Measurements from ENCODE around the gene RAB7B.
"Not testable (repeated sequence)": the region's sequence is repeated elsewhere in the genome, so short reads cannot be mapped to it uniquely, and the experiment has no call there.

The RAB7B gene

GRCh38 chr1:206002871-206003801, at the start of gene RAB7B:
Gene RAB7B (minus strand): TSS chr1:206003395. CDS start chr1:205994135, 9,260 bp downstream.
- no peak for DNase-seq

GRCh38 chr1:206052231-206052865, 49.2 kb upstream of the RAB7B start:
- DNase-seq = not testable (repeated sequence)

GRCh38 chr1:206050655-206051235, 47.5 kb upstream of the RAB7B start:
- DNase-seq = peak; percentile 5

- no peak for DNase-seq
Observed at GRCh38 chr1:206049919-206050600, 46.9 kb upstream of the RAB7B start.

- no peak for DNase-seq
Observed at GRCh38 chr1:206049293-206049692, 46.1 kb upstream of the RAB7B start.

GRCh38 chr1:206048582-206048981, 45.4 kb upstream of the RAB7B start:
- no peak for DNase-seq

- no peak for DNase-seq
Observed at GRCh38 chr1:206047271-206047670, 44.1 kb upstream of the RAB7B start.

GRCh38 chr1:206041640-206042039, 38.4 kb upstream of the RAB7B start:
- DNase-seq = peak; percentile 63

GRCh38 chr1:206040328-206040727, 37.1 kb upstream of the RAB7B start:
- DNase-seq = no peak

- no peak for DNase-seq
Observed at GRCh38 chr1:206039046-206039973, 36.1 kb upstream of the RAB7B start.

GRCh38 chr1:206037581-206037980, 34.4 kb upstream of the RAB7B start:
- no peak for DNase-seq

- no peak for DNase-seq
Observed at GRCh38 chr1:206036663-206037455, 33.7 kb upstream of the RAB7B start.

GRCh38 chr1:206035027-206035426, 31.8 kb upstream of the RAB7B start:
- no peak for DNase-seq

- no peak for DNase-seq
Observed at GRCh38 chr1:206032380-206033140, 29.4 kb upstream of the RAB7B start.

GRCh38 chr1:206030714-206031113, 27.5 kb upstream of the RAB7B start:
- DNase-seq = peak; percentile 86

- no peak for DNase-seq
Observed at GRCh38 chr1:206030191-206030590, 27.0 kb upstream of the RAB7B start.

GRCh38 chr1:206029484-206029883, 26.3 kb upstream of the RAB7B start:
- no peak for DNase-seq

GRCh38 chr1:206025283-206025820, 22.2 kb upstream of the RAB7B start:
- DNase-seq = no peak

GRCh38 chr1:206023695-206024094, 20.5 kb upstream of the RAB7B start, which contains the start of gene CTSE:
Gene CTSE (minus strand): TSS chr1:206023895. CDS start chr1:206023791, 104 bp downstream.
- no peak for DNase-seq

GRCh38 chr1:206022766-206023165, 19.6 kb upstream of the RAB7B start:
- no peak for DNase-seq
